Adrenal gland (tissue), 12 donors: ENCODE data around the gene PRDM16. TPM values are rescaled to one million over a fixed set of nuclear protein-coding genes. Genes with fewer than 3 reads are reported as not detected.

Source experiments
- DNase-seq, 7 donors: peaks; one replicate each; pipeline ENCODE4 v3.0.0-alpha.2; 2019 to 2020
- H3K27ac ChIP-seq, 5 donors: fragments of 200-600 bp; sonication (generic) in 4 of 5; 1 replicate in 3 of 5; 2 replicates in 2 of 5; pipeline versions ENCODE4 v1.5.1 to v1.8.0; 2016 to 2020; ENCODE audit warnings: mild to moderate bottlenecking in 1 of 5
- H3K27me3 ChIP-seq: fragments of 200-600 bp; 2 replicates; pipeline ENCODE4 v1.8.0; 2021
- H3K36me3 ChIP-seq, 2 donors: fragments of 200-600 bp; replicated peaks in 1 of 2; 1 replicate in 1 of 2; 2 replicates in 1 of 2; pipeline versions ENCODE4 v1.5.1 to v1.8.0; 2018 to 2022
- H3K4me1 ChIP-seq, 2 donors: fragments of 200-600 bp; replicated peaks in 1 of 2; 1 replicate in 1 of 2; 2 replicates in 1 of 2; pipeline versions ENCODE4 v1.5.1 to v1.8.0; 2018 to 2021
- H3K4me3 ChIP-seq, 4 donors: fragments of 200-600 bp; sonication (generic) in 3 of 4; one replicate each; pipeline ENCODE4 v1.5.1; 2016 to 2018
- H3K9me3 ChIP-seq, 3 donors: fragments of 200-600 bp; sonication (generic) in 1 of 3; replicated peaks in 1 of 3; 1 replicate in 2 of 3; 2 replicates in 1 of 3; pipeline versions ENCODE4 v1.5.1 to v1.8.0; 2016 to 2021
- POLR2A ChIP-seq, 2 donors: fragments of 450-650 bp; IDR thresholded peaks; one replicate each; pipeline ENCODE4 v1.6.1; 2017; ENCODE audit warnings: antibody characterized with exemption in 2 of 2, mild to moderate bottlenecking in 2 of 2, moderate library complexity in 1 of 2
- WGBS, 4 donors: extraction: QIAGEN DNeasy Blood & Tissue Kit in 2 of 4; methylation state at CpG; one replicate each; pipeline versions ENCODE4 v1.1.5 to v1.1.7; 2013 to 2017; 5-methylcytosine and 5-hydroxymethylcytosine counted together
- intact Hi-C, 2 donors: fragments of 100-400 bp; cut with DNase I; formaldehyde crosslinking; loops; one replicate each; pipeline versions ENCODE4 v1.14.1 to v1.15.0; 2022 to 2023
- polyA plus RNA-seq, 3 donors: library from polyadenylated mRNA; stranded (reverse); fragments of 200-250 nt in 2 of 3; fragments of 350-450 nt in 1 of 3; fragmentation: Illumina TruSeq in 1 of 3; extraction: RNeasy Lipid Tissue Mini Kit (QIAGEN cat#74804) in 1 of 3; gene quantifications; one replicate each; pipeline ENCODE4 v1.2.3, GENCODE V29; 2013 to 2014
- total RNA-seq, 9 donors: library from RNA; depleted of rRNA in 4 of 9; stranded (reverse); fragments of >200 nt in 4 of 9; fragments of 120-200 nt in 1 of 9; fragmentation: NEBNext Ultra II Directional in 1 of 9; extraction: Animal tissue kit (Norgen Biotek cat#: 25700) in 1 of 9; gene quantifications; one replicate each; pipeline versions ENCODE4 v1.1.0 to v1.2.4, GENCODE V29; 2013 to 2023
- TF ChIP-seq, protein P1 (sequence below), 6 experiments: fragments of 450-650 bp in 4 of 6; fragments of 200-600 bp in 2 of 6; sonication (generic) in 1 of 6; IDR thresholded peaks; 1 replicate in 5 of 6; 2 replicates in 1 of 6; pipeline versions ENCODE4 v1.5.1 to v1.8.0; 2016 to 2021; ENCODE audit warnings: antibody characterized with exemption in 6 of 6, mild to moderate bottlenecking in 2 of 6, moderate library complexity in 1 of 6
- donor health status: healthy with polysubstance abuse.
- donor health status: Bipolar disorder and iron deficiency.
- donor health status: DM: yes; HTN: yes; CAD: no.
- donor health status: DM: no; HTN: no; CAD: no.
- donor health status: DM: no; HTN: no; CAD: no.
- donor health status: DM: yes; HTN: yes; CAD: no.

PRDM16 gene
- total and polyA plus RNA-seq, 12 donors: 0.04 to 2.8 (median 0.61) TPM; not detected in 1

- Histone ChIP-seq H3K4me3 (no peak overlapping the region), H3K9me3 (no peaks in the 10 kb centered on the region), H3K27ac (no peak overlapping the region), H3K27me3 (no peaks in the 10 kb centered on the region), H3K36me3 (no peaks in the 10 kb centered on the region), H3K4me1 (no peaks in the 10 kb centered on the region)
- TF ChIP-seq, protein P1, sequence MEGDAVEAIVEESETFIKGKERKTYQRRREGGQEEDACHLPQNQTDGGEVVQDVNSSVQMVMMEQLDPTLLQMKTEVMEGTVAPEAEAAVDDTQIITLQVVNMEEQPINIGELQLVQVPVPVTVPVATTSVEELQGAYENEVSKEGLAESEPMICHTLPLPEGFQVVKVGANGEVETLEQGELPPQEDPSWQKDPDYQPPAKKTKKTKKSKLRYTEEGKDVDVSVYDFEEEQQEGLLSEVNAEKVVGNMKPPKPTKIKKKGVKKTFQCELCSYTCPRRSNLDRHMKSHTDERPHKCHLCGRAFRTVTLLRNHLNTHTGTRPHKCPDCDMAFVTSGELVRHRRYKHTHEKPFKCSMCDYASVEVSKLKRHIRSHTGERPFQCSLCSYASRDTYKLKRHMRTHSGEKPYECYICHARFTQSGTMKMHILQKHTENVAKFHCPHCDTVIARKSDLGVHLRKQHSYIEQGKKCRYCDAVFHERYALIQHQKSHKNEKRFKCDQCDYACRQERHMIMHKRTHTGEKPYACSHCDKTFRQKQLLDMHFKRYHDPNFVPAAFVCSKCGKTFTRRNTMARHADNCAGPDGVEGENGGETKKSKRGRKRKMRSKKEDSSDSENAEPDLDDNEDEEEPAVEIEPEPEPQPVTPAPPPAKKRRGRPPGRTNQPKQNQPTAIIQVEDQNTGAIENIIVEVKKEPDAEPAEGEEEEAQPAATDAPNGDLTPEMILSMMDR (IDR thresholded peaks at IDR 0.05): no peak
- TF ChIP-seq POLR2A (IDR thresholded peaks at IDR 0.05): no peak
- 75 to 90% (median 81%) methylated on average over 7 to 21 of the region's 21 CpGs for WGBS, 4 donors
- peak in 1 of 7 donors; percentile 6 for DNase-seq
- intact Hi-C loops: no loop called here
Measured at GRCh38 chr1:3463891-3464648, 395.1 kb downstream of the PRDM16 start.

DNA sequence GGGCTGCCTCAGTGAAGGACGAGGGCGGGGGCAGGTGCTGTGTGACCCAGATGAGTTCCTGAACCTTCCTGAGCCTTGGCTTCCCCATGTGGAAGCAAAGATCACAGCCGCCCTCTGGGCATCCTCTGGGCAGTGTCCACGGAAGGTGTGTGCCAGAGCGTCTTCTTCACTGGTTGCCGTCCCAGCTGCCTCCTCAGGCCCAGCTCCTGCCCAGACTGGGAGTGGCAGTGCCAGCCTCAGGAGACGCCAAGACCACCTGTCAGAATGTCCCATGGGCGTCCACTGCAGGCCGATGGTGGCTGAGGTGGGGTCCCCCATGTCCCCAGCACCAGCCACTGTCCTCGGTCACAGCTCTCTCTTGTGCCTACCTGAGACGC, 395.6 kb downstream of the PRDM16 start:
- Histone ChIP-seq H3K4me1 (no peaks in the 10 kb centered on the region), H3K4me3 (no peak overlapping the region), H3K36me3 (no peaks in the 10 kb centered on the region), H3K27ac (no peak overlapping the region), H3K27me3 (no peaks in the 10 kb centered on the region), H3K9me3 (no peaks in the 10 kb centered on the region)
- WGBS, 4 donors: 73 to 83% (median 78%) methylated on average over 5 to 11 of the region's 11 CpGs
- TF ChIP-seq, protein P1 (IDR thresholded peaks at IDR 0.05): no peak
- TF ChIP-seq POLR2A (IDR thresholded peaks at IDR 0.05): no peak
- DNase-seq: peak in 1 of 7 donors; percentile 11
- intact Hi-C loops: no loop called here

DNA sequence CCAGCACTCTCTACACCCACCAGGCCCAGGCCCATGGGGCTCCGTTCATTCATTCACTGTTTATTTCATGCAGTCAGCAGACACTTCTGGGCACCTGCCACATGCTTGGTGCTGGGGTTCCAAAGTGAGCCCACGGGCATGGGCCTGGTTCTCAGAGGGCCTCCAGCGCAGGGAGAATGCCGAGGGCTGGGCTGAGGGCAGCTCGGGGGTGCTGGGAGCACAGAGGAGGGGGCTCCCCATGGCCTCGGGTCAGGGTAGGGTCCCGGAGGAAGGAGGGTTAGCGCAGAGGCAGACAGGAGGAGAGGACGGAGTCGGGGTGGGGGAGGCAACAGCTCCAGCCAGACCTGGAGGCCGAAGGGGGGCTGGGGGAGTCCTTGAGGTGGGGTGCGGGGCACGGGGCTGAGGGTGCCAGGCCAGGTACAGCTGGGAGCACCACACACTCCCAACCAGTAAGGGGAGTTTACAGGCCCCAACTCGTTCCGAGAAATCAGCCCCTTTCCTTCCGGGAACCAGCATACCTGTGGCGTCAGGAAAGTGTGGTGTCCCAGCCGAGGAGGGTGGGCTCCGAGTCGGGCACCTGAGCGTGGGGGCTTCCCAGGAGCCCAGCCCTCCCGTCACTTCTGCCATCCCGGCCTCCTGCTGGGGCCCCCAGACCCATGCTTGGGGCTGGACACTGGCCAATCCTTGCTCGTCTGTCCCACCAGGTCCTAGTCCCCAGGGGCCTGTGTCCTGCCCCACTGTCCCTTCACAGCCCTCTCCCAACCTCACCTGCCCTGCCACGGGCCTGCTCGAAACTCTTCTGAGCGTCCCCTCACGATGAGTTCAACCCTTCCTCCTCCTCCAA, 396.3 kb downstream of the PRDM16 start:
- intact Hi-C loops: no loop called here
- H3K9me3 ChIP-seq: no peaks in the 10 kb centered on the region
- 66 to 77% (median 72%) methylated on average over 16 to 28 of the region's 28 CpGs for WGBS, 4 donors
- TF ChIP-seq POLR2A (IDR thresholded peaks at IDR 0.05): no peak
- TF ChIP-seq, protein P1 (IDR thresholded peaks at IDR 0.05): no peak
- no peaks in the 10 kb centered on the region for H3K36me3 ChIP-seq
- H3K4me1 ChIP-seq: no peaks in the 10 kb centered on the region
- H3K27ac ChIP-seq: no peak overlapping the region
- peak in 1 of 7 donors; percentile 10 for DNase-seq
- no peaks in the 10 kb centered on the region for H3K27me3 ChIP-seq
- no peak overlapping the region for H3K4me3 ChIP-seq

DNA sequence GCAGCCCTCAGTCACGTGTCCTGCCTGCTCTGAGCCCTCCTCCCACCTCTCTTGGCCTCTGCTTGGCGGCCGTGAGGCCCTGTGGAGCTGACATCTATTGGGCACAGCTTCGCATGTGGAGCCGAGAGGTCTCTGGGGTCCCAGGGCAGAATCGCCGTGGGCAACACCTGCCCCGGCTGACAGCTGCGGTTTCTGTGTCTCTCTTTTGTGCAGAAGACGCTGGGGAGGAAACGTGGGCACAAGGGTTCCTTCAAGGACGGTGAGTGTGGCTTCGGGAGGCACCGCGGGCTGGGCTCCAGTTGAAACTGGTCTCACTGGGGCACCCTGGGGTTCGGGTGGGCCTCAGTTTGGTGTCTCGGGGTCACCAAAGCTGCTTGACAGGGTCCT, 396.9 kb downstream of the PRDM16 start:
- H3K27ac ChIP-seq: no peak overlapping the region
- TF ChIP-seq, protein P1 (IDR thresholded peaks at IDR 0.05): no peak
- TF ChIP-seq POLR2A (IDR thresholded peaks at IDR 0.05): no peak
- 77 to 90% (median 80%) methylated on average over 14 to 17 of the region's 17 CpGs for WGBS, 4 donors
- H3K36me3 ChIP-seq: no peaks in the 10 kb centered on the region
- no peaks in the 10 kb centered on the region for H3K4me1 ChIP-seq
- H3K27me3 ChIP-seq: no peaks in the 10 kb centered on the region
- DNase-seq: no peak
- H3K4me3 ChIP-seq: no peak overlapping the region
- intact Hi-C loops: no loop called here
- no peaks in the 10 kb centered on the region for H3K9me3 ChIP-seq
